HG02610 (cell line): ENCODE data around the gene KCNMB3.
"Not testable (repeated sequence)": the region's sequence is repeated elsewhere in the genome, so short reads cannot be mapped to it uniquely, and the experiment has no call there.

Experiments
- ATAC-seq: cut with Tn5 transposase; IDR thresholded peaks from one replicate; pipeline ENCODE4 v1.9.1; 2021; ENCODE audit warnings: mild to moderate bottlenecking, moderate library complexity; ENCODE audit not compliant: unreplicated experiment

KCNMB3 gene

GRCh38 chr3:179250803-179251476 is at the start of gene KCNMB3:
TSS of gene KCNMB3 (minus strand) at chr3:179251114. CDS start at chr3:179250990, 124 bp downstream.
- no peak for ATAC-seq

- peak; percentile 92 for ATAC-seq
Measured at GRCh38 chr3:179299999-179300613, 49.2 kb upstream of the KCNMB3 start.

GRCh38 chr3:179299316-179299715 is 48.4 kb upstream of the KCNMB3 start:
- ATAC-seq: no peak

GRCh38 chr3:179297971-179298725 is 47.2 kb upstream of the KCNMB3 start:
- no peak for ATAC-seq

- ATAC-seq: no peak
Measured at GRCh38 chr3:179292450-179292849, 41.5 kb upstream of the KCNMB3 start.

GRCh38 chr3:179289295-179289694 is 38.4 kb upstream of the KCNMB3 start:
- no peak for ATAC-seq

- no peak for ATAC-seq
Measured at GRCh38 chr3:179288845-179289244, 37.9 kb upstream of the KCNMB3 start.

GRCh38 chr3:179286331-179286730 is 35.4 kb upstream of the KCNMB3 start:
- no peak for ATAC-seq

GRCh38 chr3:179281825-179282224 is 30.9 kb upstream of the KCNMB3 start:
- no peak for ATAC-seq

- no peak for ATAC-seq
Measured at GRCh38 chr3:179279837-179280236, 28.9 kb upstream of the KCNMB3 start.

GRCh38 chr3:179278932-179279693 is 28.2 kb upstream of the KCNMB3 start:
- ATAC-seq: no peak

GRCh38 chr3:179278151-179278550 is 27.2 kb upstream of the KCNMB3 start:
- no peak for ATAC-seq

GRCh38 chr3:179276743-179277142 is 25.8 kb upstream of the KCNMB3 start:
- no peak for ATAC-seq

GRCh38 chr3:179276001-179276400 is 25.1 kb upstream of the KCNMB3 start:
- no peak for ATAC-seq

- ATAC-seq: not testable (repeated sequence)
Measured at GRCh38 chr3:179274434-179274833, 23.5 kb upstream of the KCNMB3 start.

- no peak for ATAC-seq
Measured at GRCh38 chr3:179272385-179272784, 21.5 kb upstream of the KCNMB3 start.

GRCh38 chr3:179269152-179269707 is 18.3 kb upstream of the KCNMB3 start:
- no peak for ATAC-seq

GRCh38 chr3:179268400-179269051 is 17.6 kb upstream of the KCNMB3 start:
- no peak for ATAC-seq

GRCh38 chr3:179266701-179267211 is 15.8 kb upstream of the KCNMB3 start:
- ATAC-seq: no peak

- peak; percentile 88 for ATAC-seq
Measured at GRCh38 chr3:179265875-179266274, 15.0 kb upstream of the KCNMB3 start.
